ENCODE data around the gene MIGA2. TPM values are rescaled to one million over a fixed set of nuclear protein-coding genes. Genes with fewer than 3 reads are reported as not detected.

The MIGA2 gene
- total and polyA plus RNA-seq, 9 of the 15 experiments (the other 6 are each of a cell fraction or from before 2014, with no cell fraction given): 0.15 to 54.1 (median 18.0) TPM

DNA sequence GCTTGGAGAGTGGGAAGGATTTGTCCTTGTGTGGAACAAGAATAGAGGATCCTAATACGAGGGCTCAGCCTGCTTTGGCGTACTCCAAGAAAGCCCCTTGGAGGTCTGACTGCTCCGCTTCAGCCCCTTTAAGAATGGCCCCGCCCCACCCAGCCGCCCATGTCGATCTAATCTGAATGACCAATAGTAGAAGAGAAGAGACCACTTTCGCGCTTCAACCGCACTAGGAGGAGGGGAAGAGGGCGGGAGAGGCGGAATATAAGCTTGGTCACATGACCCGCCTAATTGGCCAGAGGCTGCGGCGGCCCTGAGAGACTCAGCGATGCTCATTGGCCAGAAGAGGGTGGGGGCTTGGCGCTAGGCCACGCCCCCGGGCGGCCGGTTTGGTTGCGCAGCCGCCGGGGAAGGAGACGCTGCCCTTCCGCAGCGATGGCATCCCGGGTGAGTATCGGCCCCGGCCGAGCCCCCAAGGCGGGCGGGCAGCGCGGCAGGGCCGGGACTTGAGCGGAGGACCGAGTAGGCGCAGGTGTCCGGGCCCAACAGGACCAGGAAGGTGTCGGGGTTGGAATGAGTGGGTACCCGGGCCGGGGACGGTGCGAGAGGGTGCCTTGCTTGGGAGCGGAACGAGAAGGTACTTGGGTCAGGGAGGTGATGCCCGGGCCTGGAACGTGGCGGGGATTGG lies at the start of gene MIGA2 (continued):
- TF ChIP-seq CHAMP1 (IDR thresholded peaks at IDR 0.05) (no peak), SRSF1 (IDR thresholded peaks at IDR 0.05; ENCODE audit: low read depth, low read length) (no peak), CXXC5 (CRISPR knock-in tag; IDR thresholded peaks at IDR 0.05) (peak; percentile 76), ZNF133 (CRISPR knock-in tag; IDR thresholded peaks at IDR 0.05) (no peak), NFXL1 (CRISPR knock-in tag; IDR thresholded peaks at IDR 0.05) (no peak), KDM4B (IDR thresholded peaks at IDR 0.05; ENCODE audit: borderline replicate concordance in 2 of 2, low read depth in 1 of 2) (0 out of 4 replicates have a peak, but pooled peaks of 1 of the 2 experiments have one; percentile 10), FOXJ3 (CRISPR knock-in tag; IDR thresholded peaks at IDR 0.05) (no peak), ESRRA (IDR thresholded peaks at IDR 0.05; ENCODE audit: borderline replicate concordance, low read depth) (peak; percentile 70; the same call in 1 of the 2 replicates), TBL1XR1 (IDR thresholded peaks at IDR 0.05; ENCODE audit: low read length in 2 of 2) (0 out of 4 replicates have a peak, but pooled peaks of 1 of the 2 experiments have one; percentile 7), GATA2 (CRISPR knock-in tag; IDR thresholded peaks at IDR 0.05) (peak; percentile 47; the same call in 1 of the 2 replicates), FOXM1 (IDR thresholded peaks at IDR 0.05; ENCODE audit: low read depth) (peak; percentile 51), FOXM1 (CRISPR knock-in tag; IDR thresholded peaks at IDR 0.05; ENCODE audit: low read depth) (no peak), SMAD4 (CRISPR knock-in tag; conservative IDR thresholded peaks at IDR 0.05) (0 out of 2 replicates have a peak, but pooled peaks have one; percentile 39), ATF6 (CRISPR knock-in tag; IDR thresholded peaks at IDR 0.05) (peak; percentile 64; the same call in 1 of the 2 replicates), DMBX1 (CRISPR knock-in tag; IDR thresholded peaks at IDR 0.05; ENCODE audit: borderline replicate concordance) (no peak), TEAD1 (CRISPR knock-in tag; IDR thresholded peaks at IDR 0.05) (no peak), PCBP1 (IDR thresholded peaks at IDR 0.05; ENCODE audit: low read depth, low read length, poor library complexity, severe bottlenecking) (peak; percentile 55), CBX3 (IDR thresholded peaks at IDR 0.05; ENCODE audit: borderline replicate concordance in 1 of 2, low read length in 2 of 2) (no peak), C11orf30 (IDR thresholded peaks at IDR 0.05; ENCODE audit: low read depth) (no peak; the same call in none of the 2 replicates), CBX8 (IDR thresholded peaks at IDR 0.05; ENCODE audit: borderline replicate concordance, extremely low read depth, low read depth, low read length, poor library complexity, severe bottlenecking) (no peak), MED1 (CRISPR knock-in tag; IDR thresholded peaks at IDR 0.05; ENCODE audit: borderline replicate concordance) (no peak), GABPA (tag; conservative IDR thresholded peaks at IDR 0.05; ENCODE audit: low read depth) (peak; percentile 6; the same call in 1 of the 2 replicates), GTF2E2 (tag; IDR thresholded peaks at IDR 0.05) (peak; percentile 50; the same call in 1 of the 2 replicates), ZNF165 (CRISPR knock-in tag; IDR thresholded peaks at IDR 0.05; ENCODE audit: borderline replicate concordance) (no peak)
